Right renal pelvis (tissue), 4 donors: Measurements from ENCODE around the gene HEYL. TPM values are rescaled to one million over a fixed set of nuclear protein-coding genes. Genes with fewer than 3 reads are reported as not detected.

Source experiments
- DNase-seq, 4 donors: peaks; one replicate each; pipeline ENCODE4 v3.0.0-alpha.2; 2013; ENCODE audit warnings: low read depth in 4 of 4, low spot score in 3 of 4, missing footprints in 1 of 4
- polyA plus RNA-seq, 4 donors: library from polyadenylated mRNA; unstranded; fragments of 120-200 nt; gene quantifications; one replicate each; pipeline ENCODE4 v1.2.1, GENCODE V29; 2013; ENCODE audit not compliant: insufficient read length in 4 of 4

The HEYL gene
- polyA plus RNA-seq, 4 donors, result 21.8 to 26.3 (median 22.5) TPM

DNA sequence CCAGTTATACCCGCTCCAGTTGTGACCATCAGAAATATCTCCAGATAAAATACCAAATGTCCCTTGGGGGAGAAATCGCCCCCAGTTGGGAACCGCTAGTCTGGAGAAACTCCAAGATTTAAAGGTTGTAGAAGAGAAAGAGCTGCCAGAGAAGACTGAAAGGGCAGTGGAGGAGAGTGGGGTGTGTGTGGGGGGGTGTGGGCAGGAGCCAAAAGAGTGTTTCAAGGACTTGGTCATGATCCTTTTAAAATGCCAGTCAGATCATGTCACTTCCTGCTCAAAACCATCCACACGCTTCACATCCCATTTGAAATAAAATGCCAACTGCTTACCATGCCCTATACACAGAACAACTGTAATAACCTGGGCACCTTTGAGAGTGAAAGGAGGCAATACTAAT lies 3.4 kb upstream of the HEYL start:
- DNase-seq, result no peak

DNA sequence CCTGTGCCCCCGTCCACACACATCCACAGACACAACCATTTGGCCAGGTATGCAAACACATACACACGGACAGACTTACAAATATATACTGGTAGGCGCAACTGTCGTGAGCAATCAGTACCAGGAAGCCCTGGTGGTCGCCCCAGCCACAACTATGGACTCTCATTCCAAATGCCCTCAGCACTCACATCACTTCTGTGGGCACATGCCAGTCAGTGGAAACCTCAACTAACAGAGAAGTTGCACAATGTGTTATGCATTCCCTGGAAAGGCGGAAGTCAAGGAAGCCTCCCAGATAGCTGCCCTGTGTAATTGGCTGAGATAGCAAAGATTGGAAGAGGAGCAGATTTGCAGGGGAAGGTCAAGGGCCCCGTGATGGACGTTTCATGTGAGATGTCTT lies 1.4 kb upstream of the HEYL start:
- no peak for DNase-seq

DNA sequence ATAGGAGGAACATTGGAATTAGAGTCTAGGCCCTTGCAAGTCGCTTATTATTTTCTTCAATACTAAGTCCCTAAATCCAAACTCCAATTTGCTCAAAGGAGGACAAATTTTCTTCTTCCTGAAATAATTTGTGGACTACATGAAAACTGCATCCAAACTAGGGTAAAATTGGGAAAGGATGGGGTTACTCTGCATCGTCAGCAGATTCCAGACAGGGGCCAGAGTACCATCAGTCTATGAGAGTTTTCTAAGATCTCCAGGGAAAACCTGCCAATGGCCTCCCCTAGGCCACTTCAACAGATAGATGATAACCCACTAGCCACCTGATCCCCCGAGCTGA lies 508 bp downstream of the HEYL start:
- no peak for DNase-seq

DNA sequence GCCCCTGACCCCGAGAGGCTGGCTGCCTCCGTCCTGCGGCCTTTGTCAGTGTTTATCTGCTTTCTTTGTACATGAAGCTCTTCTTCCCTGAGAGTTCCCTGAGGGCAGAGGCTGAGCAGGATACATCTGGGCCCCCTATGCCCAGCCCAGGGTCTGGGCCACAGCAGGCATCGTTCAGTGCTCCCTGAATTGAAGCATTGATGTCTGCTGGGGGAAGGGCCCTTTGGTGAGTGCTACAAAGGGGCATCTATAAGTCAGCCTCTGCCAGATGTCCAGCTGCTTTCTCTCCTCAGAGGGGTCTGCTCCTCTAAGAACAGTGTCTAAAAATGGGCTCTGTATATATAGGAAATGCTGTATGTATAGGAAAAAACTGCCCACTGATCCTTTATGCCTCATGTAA lies 2.1 kb downstream of the HEYL start:
- no peak for DNase-seq

- DNase-seq, result no peak
Observed at GRCh38 chr1:39635871-39636210, 3.6 kb downstream of the HEYL start.

GRCh38 chr1:39635205-39635870 lies 4.1 kb downstream of the HEYL start:
- DNase-seq, result no peak

GRCh38 chr1:39633422-39633821 lies 6.0 kb downstream of the HEYL start:
- no peak for DNase-seq

- peak in 2 of 4 donors; percentile 51 to 63 for DNase-seq
Observed at GRCh38 chr1:39632682-39633417, 6.6 kb downstream of the HEYL start.

- DNase-seq, result no peak
Observed at GRCh38 chr1:39632323-39632681, 7.1 kb downstream of the HEYL start.

- DNase-seq, result no peak
Observed at GRCh38 chr1:39631361-39632322, 7.8 kb downstream of the HEYL start.

GRCh38 chr1:39628807-39629350 lies 10.6 kb downstream of the HEYL start:
- DNase-seq, result no peak

DNA sequence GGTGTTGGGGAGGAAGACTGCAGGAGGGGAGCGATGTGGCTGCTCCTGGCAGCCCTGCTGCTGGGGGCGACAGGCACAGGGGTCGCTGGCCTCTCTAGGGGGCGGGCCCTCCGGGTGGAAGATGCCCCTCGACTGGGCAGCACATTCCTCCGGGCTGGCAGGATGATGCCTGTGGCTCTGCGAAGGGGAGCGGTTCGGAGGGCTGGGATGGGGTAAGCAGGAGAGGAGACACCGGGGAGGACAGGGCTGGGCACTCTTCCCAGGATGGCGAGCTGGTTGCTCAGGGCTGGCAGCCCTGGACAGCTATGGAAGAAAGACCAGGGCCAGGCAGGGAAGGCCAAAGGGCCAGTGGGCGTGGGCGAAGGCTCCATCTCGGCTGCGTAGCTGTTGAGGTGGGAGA lies 12.8 kb downstream of the HEYL start:
- no peak for DNase-seq

GRCh38 chr1:39625462-39626273 lies 13.8 kb downstream of the HEYL start:
- DNase-seq, result peak in 1 of 4 donors; percentile 52

DNA sequence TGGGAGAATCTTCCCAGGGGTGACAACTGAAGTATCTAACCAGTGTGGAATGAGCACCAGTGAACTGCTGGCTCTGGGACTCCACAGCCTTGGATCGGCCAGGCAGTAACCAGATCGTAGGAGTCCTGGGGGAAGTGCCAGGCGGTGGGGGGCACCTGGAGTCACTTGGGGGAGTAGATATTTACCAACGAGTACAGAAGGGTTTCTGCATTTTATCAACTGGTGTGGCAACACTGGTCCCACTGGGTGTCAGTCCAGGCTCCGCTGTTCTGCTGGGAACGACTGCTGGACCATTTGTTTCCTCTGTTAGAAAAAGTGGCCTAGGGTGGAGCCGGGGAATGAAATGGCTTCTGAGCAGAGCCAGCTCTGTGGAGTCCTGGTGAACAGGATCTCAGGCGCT lies 14.4 kb downstream of the HEYL start:
- DNase-seq, result no peak

- no peak for DNase-seq
Observed at GRCh38 chr1:39623053-39623452, 16.4 kb downstream of the HEYL start.

DNA sequence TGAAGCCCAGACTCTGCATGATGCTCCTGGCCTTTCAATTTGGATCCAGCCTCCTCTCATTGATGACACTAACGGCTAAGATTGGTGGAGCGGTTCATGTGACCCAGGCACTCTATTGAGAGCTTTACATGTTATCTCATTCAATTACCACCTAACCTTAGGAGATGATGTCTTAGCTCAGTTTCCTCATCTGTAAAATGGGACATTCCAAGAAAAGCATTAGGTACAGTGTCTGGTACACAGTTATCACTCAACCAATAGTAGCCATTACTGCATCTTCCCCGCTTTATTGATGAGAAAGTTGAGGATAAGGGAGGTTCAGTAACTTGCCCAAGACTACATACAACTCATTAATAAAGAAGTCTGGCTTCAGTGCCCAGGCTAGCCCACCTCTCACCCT lies 17.0 kb downstream of the HEYL start:
- no peak for DNase-seq

GRCh38 chr1:39620659-39621165 lies 18.7 kb downstream of the HEYL start:
- no peak for DNase-seq

DNA sequence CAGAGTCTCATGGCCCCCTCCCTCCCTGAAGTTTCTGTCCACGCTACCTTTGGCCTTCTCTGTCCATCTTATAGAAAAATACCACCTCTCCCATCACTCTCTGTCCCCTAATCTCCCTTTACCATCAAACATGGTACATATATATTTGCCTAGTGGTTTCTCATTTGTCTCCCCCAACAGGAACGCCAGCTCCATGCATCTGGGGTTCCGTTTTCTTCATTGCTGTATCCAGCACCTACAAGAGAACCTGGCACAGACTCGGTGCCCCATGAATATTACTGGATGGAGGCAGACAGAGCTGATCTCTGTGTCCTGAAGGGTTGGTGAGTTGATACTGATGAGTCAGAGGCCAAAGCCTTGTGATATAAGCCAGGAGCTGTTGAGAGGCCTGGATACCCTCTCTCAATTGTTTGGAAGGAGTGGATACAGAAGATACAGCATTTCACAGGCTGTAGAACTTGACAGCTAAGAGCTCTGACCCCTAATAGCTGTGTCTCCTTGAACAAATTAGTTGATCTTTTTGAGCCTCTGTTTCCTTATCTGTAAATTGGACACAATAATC lies 21.9 kb downstream of the HEYL start:
- no peak for DNase-seq

DNA sequence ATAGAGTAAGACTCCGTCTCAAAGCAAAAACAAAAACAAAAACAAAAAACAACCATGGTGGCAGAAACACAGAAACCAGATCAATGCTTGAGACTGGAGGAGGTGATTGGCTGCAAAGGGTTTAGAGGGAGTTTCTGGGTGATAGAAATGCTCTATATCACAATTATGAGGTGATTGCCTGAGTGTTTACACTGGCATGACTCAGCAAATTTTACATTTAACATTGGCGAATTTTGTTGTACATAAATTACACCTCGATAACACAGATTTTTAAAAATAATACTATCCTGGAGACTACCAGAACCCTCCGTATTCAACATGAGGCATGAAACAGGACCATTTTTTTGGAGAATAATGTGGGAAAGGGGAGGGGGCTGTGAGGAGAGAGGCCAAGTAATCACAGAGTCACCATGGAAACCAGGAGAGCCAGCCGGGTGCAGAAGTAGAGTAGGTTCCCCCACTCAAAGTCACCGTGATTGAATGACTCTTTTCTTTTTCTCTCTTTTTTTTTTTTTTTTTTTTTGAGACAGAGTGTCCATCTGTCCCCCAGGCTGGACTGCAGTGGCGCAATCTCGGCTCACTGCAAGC lies 24.3 kb downstream of the HEYL start:
- no peak for DNase-seq

GRCh38 chr1:39614488-39614887 lies 25.0 kb downstream of the HEYL start:
- no peak for DNase-seq
